ENCODE results near the gene NT5DC1.

GRCh38 chr6:116170358-116171057, 69.9 kb downstream of the NT5DC1 start:
- TF ChIP-seq, protein P1, sequence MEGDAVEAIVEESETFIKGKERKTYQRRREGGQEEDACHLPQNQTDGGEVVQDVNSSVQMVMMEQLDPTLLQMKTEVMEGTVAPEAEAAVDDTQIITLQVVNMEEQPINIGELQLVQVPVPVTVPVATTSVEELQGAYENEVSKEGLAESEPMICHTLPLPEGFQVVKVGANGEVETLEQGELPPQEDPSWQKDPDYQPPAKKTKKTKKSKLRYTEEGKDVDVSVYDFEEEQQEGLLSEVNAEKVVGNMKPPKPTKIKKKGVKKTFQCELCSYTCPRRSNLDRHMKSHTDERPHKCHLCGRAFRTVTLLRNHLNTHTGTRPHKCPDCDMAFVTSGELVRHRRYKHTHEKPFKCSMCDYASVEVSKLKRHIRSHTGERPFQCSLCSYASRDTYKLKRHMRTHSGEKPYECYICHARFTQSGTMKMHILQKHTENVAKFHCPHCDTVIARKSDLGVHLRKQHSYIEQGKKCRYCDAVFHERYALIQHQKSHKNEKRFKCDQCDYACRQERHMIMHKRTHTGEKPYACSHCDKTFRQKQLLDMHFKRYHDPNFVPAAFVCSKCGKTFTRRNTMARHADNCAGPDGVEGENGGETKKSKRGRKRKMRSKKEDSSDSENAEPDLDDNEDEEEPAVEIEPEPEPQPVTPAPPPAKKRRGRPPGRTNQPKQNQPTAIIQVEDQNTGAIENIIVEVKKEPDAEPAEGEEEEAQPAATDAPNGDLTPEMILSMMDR (IDR thresholded peaks at IDR 0.05) = no peak
- no peak for TF ChIP-seq EZH2 (IDR thresholded peaks at IDR 0.05; ENCODE audit: borderline replicate concordance, insufficient read depth, low read depth, low read length, poor library complexity, severe bottlenecking)
